HepG2 (cell line): Measurements from ENCODE around the gene TOX4. TPM values are rescaled to one million over a fixed set of nuclear protein-coding genes. Genes with fewer than 3 reads are reported as not detected.

Source experiments
- BATF2 ChIP-seq: sonication (generic); formaldehyde crosslinking; IDR thresholded peaks from 2 replicates; pipeline ENCODE4 v1.8.0; 2022; ENCODE audit warnings: mild to moderate bottlenecking, missing genetic modification reagents, moderate library complexity
- CREB3 ChIP-seq: sonication (generic); formaldehyde crosslinking; IDR thresholded peaks from 2 replicates; pipeline ENCODE4 v1.5.0; 2020; ENCODE audit warnings: missing genetic modification reagents
- DR1 ChIP-seq: sonication (generic); formaldehyde crosslinking; IDR thresholded peaks from 2 replicates; pipeline ENCODE4 v1.8.0; 2021; ENCODE audit warnings: mild to moderate bottlenecking, missing genetic modification reagents, inconsistent platforms
- FOSL2 ChIP-seq: sonication (generic); formaldehyde crosslinking; IDR thresholded peaks from 2 replicates; pipeline ENCODE4 v1.4.0; 2020; ENCODE audit warnings: missing genetic modification reagents
- FUBP1 ChIP-seq: sonication (generic); formaldehyde crosslinking; IDR thresholded peaks from 2 replicates; pipeline ENCODE4 v1.5.1; 2020; ENCODE audit warnings: missing genetic modification reagents, mild to moderate bottlenecking, borderline replicate concordance
- HDAC1 ChIP-seq: sonication (generic); formaldehyde crosslinking; IDR thresholded peaks from 2 replicates; pipeline ENCODE4 v1.5.1; 2020; ENCODE audit warnings: mild to moderate bottlenecking, missing genetic modification reagents
- HNRNPH1 ChIP-seq: fragments of 200-400 bp; formaldehyde crosslinking; optimal IDR thresholded peaks from 2 replicates; pipeline ENCODE3; 2017; ENCODE audit warnings: mild to moderate bottlenecking, low read depth, low read length
- NFE2 ChIP-seq: sonication (generic); formaldehyde crosslinking; IDR thresholded peaks from 2 replicates; pipeline ENCODE4 v1.4.0; 2020; ENCODE audit warnings: missing genetic modification reagents
- NONO ChIP-seq, 2 experiments: fragments of 450-650 bp in 1 of 2; sonication (generic) in 1 of 2; formaldehyde crosslinking in 1 of 2; IDR thresholded peaks in 1 of 2; conservative IDR thresholded peaks in 1 of 2; 2 replicates each; pipeline versions ENCODE4 v1.6.1 to v1.8.0; 2017 to 2022; ENCODE audit warnings: mild to moderate bottlenecking in 1 of 2, missing genetic modification reagents in 1 of 2, moderate library complexity in 1 of 2
- SAP130 ChIP-seq: IDR thresholded peaks from 2 replicates; pipeline ENCODE4 v1.6.1; 2016; ENCODE audit warnings: low read depth
- SMAD1 ChIP-seq: sonication (generic); formaldehyde crosslinking; IDR thresholded peaks from 2 replicates; pipeline ENCODE4 v1.4.0; 2020; ENCODE audit warnings: missing genetic modification reagents, low read depth, mild to moderate bottlenecking, borderline replicate concordance
- TFAP4 ChIP-seq: sonication (generic); IDR thresholded peaks from 2 replicates; pipeline ENCODE4 v1.6.1; 2016; ENCODE audit warnings: low read depth, borderline replicate concordance
- ZBTB21 ChIP-seq: sonication (generic); formaldehyde crosslinking; IDR thresholded peaks from 2 replicates; pipeline ENCODE4 v1.4.0; 2020; ENCODE audit warnings: missing genetic modification reagents
- ZFP36 ChIP-seq: fragments of 150-350 bp; IDR thresholded peaks from 2 replicates; pipeline ENCODE4 v1.6.1; 2018; ENCODE audit warnings: borderline replicate concordance, low read length, low read depth; ENCODE audit not compliant: partially characterized antibody
- ZFP37 ChIP-seq: sonication (generic); formaldehyde crosslinking; IDR thresholded peaks from 2 replicates; pipeline ENCODE4 v1.4.0; 2020; ENCODE audit warnings: missing genetic modification reagents, borderline replicate concordance
- ZNF451 ChIP-seq: sonication (generic); formaldehyde crosslinking; IDR thresholded peaks from 2 replicates; pipeline ENCODE4 v1.5.0; 2020; ENCODE audit warnings: mild to moderate bottlenecking, missing genetic modification reagents
- ZNF569 ChIP-seq: sonication (generic); formaldehyde crosslinking; IDR thresholded peaks from 2 replicates; pipeline ENCODE4 v1.5.0; 2020; ENCODE audit warnings: mild to moderate bottlenecking, missing genetic modification reagents, moderate library complexity, borderline replicate concordance
- ZNF597 ChIP-seq: sonication (generic); formaldehyde crosslinking; IDR thresholded peaks from 2 replicates; pipeline ENCODE4 v1.5.0; 2020; ENCODE audit warnings: missing genetic modification reagents
- ZNF740 ChIP-seq: sonication (generic); formaldehyde crosslinking; IDR thresholded peaks from 2 replicates; pipeline ENCODE4 v1.4.0; 2020; ENCODE audit warnings: missing genetic modification reagents
- ZNF781 ChIP-seq: sonication (generic); formaldehyde crosslinking; IDR thresholded peaks from 2 replicates; pipeline ENCODE4 v1.5.1; 2020; ENCODE audit warnings: borderline replicate concordance, mild to moderate bottlenecking, missing genetic modification reagents; ENCODE audit errors: not compliant biosample characterization
- ZNF788 ChIP-seq: sonication (generic); formaldehyde crosslinking; IDR thresholded peaks from 2 replicates; pipeline ENCODE4 v1.5.0; 2020; ENCODE audit warnings: mild to moderate bottlenecking, missing genetic modification reagents, borderline replicate concordance
- ZSCAN29 ChIP-seq: sonication (generic); formaldehyde crosslinking; conservative IDR thresholded peaks from 2 replicates; pipeline ENCODE4 v1.4.0; 2020; ENCODE audit warnings: mild to moderate bottlenecking, missing genetic modification reagents
- ZSCAN30 ChIP-seq: sonication (generic); formaldehyde crosslinking; IDR thresholded peaks from 2 replicates; pipeline ENCODE4 v1.5.0; 2020; ENCODE audit warnings: mild to moderate bottlenecking, missing genetic modification reagents
- polyA plus RNA-seq, 8 experiments: library from polyadenylated mRNA; depleted of rRNA in 3 of 8; stranded (reverse) in 7 of 8; unstranded in 1 of 8; fragments of >200 nt; fragmentation: Illumina TruSeq in 4 of 8; extraction: Trizol in 4 of 8; gene quantifications; 2 replicates each; pipeline versions ENCODE4 v1.2.1 to v1.2.3, GENCODE V29; 2011 to 2016; ENCODE audit warnings: low read depth in 4 of 8, missing spikeins in 1 of 8, mixed read lengths in 1 of 8; ENCODE audit not compliant: insufficient read depth in 1 of 8
- total RNA-seq, 5 experiments: library from RNA; depleted of rRNA; stranded (reverse); fragments of >200 nt; fragmentation: Illumina TruSeq; extraction: Trizol; gene quantifications; 2 replicates each; pipeline ENCODE4 v1.2.3, GENCODE V29; 2016; ENCODE audit warnings: low read depth in 1 of 5

The TOX4 gene
- total and polyA plus RNA-seq, 2 of the 13 experiments (the other 11 are each of a cell fraction or from before 2014, with no cell fraction given), result 71.8 to 163 TPM

GRCh38 chr14:21455912-21456667, 20.9 kb upstream of the TOX4 start, which contains the start of gene CHD8 (continued):
- TF ChIP-seq TFAP4 (peak; percentile 67; the same call in 1 of the 2 replicates), DR1 (CRISPR knock-in tag) (peak; percentile 90; the same call in 1 of the 2 replicates), FOSL2 (peak; percentile 51), HNRNPH1 (no peak), SMAD1 (CRISPR knock-in tag) (peak; percentile 49; the same call in 1 of the 2 replicates), ZNF451 (CRISPR knock-in tag) (peak; percentile 61; the same call in 1 of the 2 replicates), ZNF740 (no peak), ZSCAN29 (CRISPR knock-in tag) (no peak), ZNF788 (CRISPR knock-in tag) (peak; percentile 95; the same call in 1 of the 2 replicates), ZNF781 (CRISPR knock-in tag) (peak; percentile 37), ZFP36 (no peak), CREB3 (no peak), ZNF569 (CRISPR knock-in tag) (no peak), ZFP37 (no peak), SAP130 (CRISPR knock-in tag) (peak; percentile 100), FUBP1 (no peak), ZNF597 (CRISPR knock-in tag) (no peak), NFE2 (CRISPR knock-in tag) (no peak), NONO (IDR thresholded peaks at IDR 0.05) (no peak), NONO (CRISPR knock-in tag; conservative IDR thresholded peaks at IDR 0.05) (peak; percentile 94), BATF2 (CRISPR knock-in tag) (no peak), HDAC1 (CRISPR knock-in tag) (peak; percentile 96), ZSCAN30 (no peak), ZBTB21 (CRISPR knock-in tag) (no peak; the same call in 1 of the 2 replicates)
